K562 (cell line): ENCODE measurements around the gene ZDHHC14. TPM values are rescaled to one million over a fixed set of nuclear protein-coding genes. Genes with fewer than 3 reads are reported as not detected.

Source experiments
- ATF4 ChIP-seq: fragments of 450-650 bp; formaldehyde crosslinking; IDR thresholded peaks from 2 replicates; pipeline ENCODE4 v1.4.0; 2022; ENCODE audit warnings: mild to moderate bottlenecking, moderate library complexity
- BCOR ChIP-seq: fragments of 450-650 bp; IDR thresholded peaks from 2 replicates; pipeline ENCODE4 v1.6.1; 2016
- BRD4 ChIP-seq: fragments of 200-600 bp; sonication (generic); IDR thresholded peaks from 2 replicates; pipeline ENCODE4 v1.6.1; 2017; ENCODE audit warnings: inconsistent platforms
- CEBPB ChIP-seq: fragments of 450-650 bp; IDR thresholded peaks from 2 replicates; pipeline ENCODE4 v1.6.1; 2016; ENCODE audit warnings: missing genetic modification characterization, missing compliant biosample characterization
- HNRNPH1 ChIP-seq: fragments of 200-400 bp; formaldehyde crosslinking; optimal IDR thresholded peaks from 2 replicates; pipeline ENCODE3; 2017; ENCODE audit warnings: low read depth, mild to moderate bottlenecking, low read length, moderate library complexity
- ILF3 ChIP-seq: fragments of 450-650 bp; IDR thresholded peaks from 2 replicates; pipeline ENCODE4 v1.6.1; 2018; ENCODE audit warnings: antibody characterized with exemption, mild to moderate bottlenecking, moderate library complexity, borderline replicate concordance
- MBD2 ChIP-seq: sonication (generic); IDR thresholded peaks from 2 replicates; pipeline ENCODE4 v1.6.1; 2016; ENCODE audit warnings: low read depth, borderline replicate concordance
- NBN ChIP-seq: fragments of 450-650 bp; IDR thresholded peaks from 2 replicates; pipeline ENCODE4 v1.6.1; 2016; ENCODE audit warnings: low read depth, mild to moderate bottlenecking
- POLR3G ChIP-seq: IDR thresholded peaks from 2 replicates; pipeline ENCODE4 v1.6.1; 2011; ENCODE audit not compliant: insufficient read length, insufficient replicate concordance; ENCODE audit errors: extremely low read depth
- PREB ChIP-seq: sonication (generic); formaldehyde crosslinking; IDR thresholded peaks from 2 replicates; pipeline ENCODE4 v1.8.1; 2023; ENCODE audit warnings: mild to moderate bottlenecking, missing genetic modification reagents
- RBM34 ChIP-seq: fragments of 200-400 bp; formaldehyde crosslinking; IDR thresholded peaks from 2 replicates; pipeline ENCODE4 v1.6.1; 2018; ENCODE audit warnings: low read length, borderline replicate concordance; ENCODE audit not compliant: insufficient read depth
- SIN3B ChIP-seq: fragments of 450-650 bp; IDR thresholded peaks from 2 replicates; pipeline ENCODE4 v1.6.1; 2017; ENCODE audit warnings: low read depth, mild to moderate bottlenecking, moderate library complexity
- XRCC5 ChIP-seq: fragments of 200-400 bp; formaldehyde crosslinking; IDR thresholded peaks from 2 replicates; pipeline ENCODE4 v1.6.1; 2017; ENCODE audit warnings: low read depth, mild to moderate bottlenecking, low read length
- ZFP30 ChIP-seq: fragments of 250-450 bp; sonication (Bioruptor Pico); IDR thresholded peaks from 2 replicates; pipeline ENCODE4 v1.8.0; 2022; ENCODE audit warnings: moderate library complexity, mild to moderate bottlenecking, inconsistent platforms, borderline replicate concordance
- ZNF609 ChIP-seq: sonication (generic); formaldehyde crosslinking; IDR thresholded peaks from 2 replicates; pipeline ENCODE4 v1.8.1; 2023; ENCODE audit warnings: missing genetic modification reagents, mild to moderate bottlenecking, borderline replicate concordance
- polyA plus RNA-seq, 8 experiments: library from polyadenylated mRNA; depleted of rRNA in 4 of 8; stranded (reverse) in 5 of 8; unstranded in 3 of 8; fragments of >200 nt; fragmentation: Nextera tagmentation in 2 of 8; fragmentation: Illumina TruSeq in 1 of 8; extraction: Ambion mirVana in 2 of 8; extraction: Trizol in 1 of 8; gene quantifications; 2 replicates each; pipeline versions ENCODE4 v1.2.1 to v1.2.3, GENCODE V29; 2011 to 2014; ENCODE audit warnings: inconsistent platforms in 1 of 8, missing spikeins in 1 of 8
- total RNA-seq, 7 experiments: library from RNA; depleted of rRNA in 6 of 7; stranded (reverse); fragments of >200 nt in 6 of 7; fragmentation: Illumina TruSeq in 2 of 7; extraction: Trizol in 2 of 7; gene quantifications; 2 replicates each; pipeline versions ENCODE4 v1.2.1 to v1.2.3, GENCODE V29; 2011 to 2021; ENCODE audit warnings: low replicate concordance in 1 of 7
- TF ChIP-seq, protein P1 (sequence below): fragments of 450-650 bp; formaldehyde crosslinking; IDR thresholded peaks from 2 replicates; pipeline ENCODE4 v1.4.0; 2020; ENCODE audit warnings: mild to moderate bottlenecking, moderate library complexity
- TF ChIP-seq, protein P2 (sequence below): fragments of 250-450 bp; sonication (Bioruptor Pico); IDR thresholded peaks from 2 replicates; pipeline ENCODE4 v1.8.0; 2022; ENCODE audit warnings: inconsistent platforms

The ZDHHC14 gene
- total and polyA plus RNA-seq, 9 of the 15 experiments (the other 6 are each of a cell fraction or from before 2014, with no cell fraction given), result 0.92 to 23.1 (median 13.8) TPM

DNA sequence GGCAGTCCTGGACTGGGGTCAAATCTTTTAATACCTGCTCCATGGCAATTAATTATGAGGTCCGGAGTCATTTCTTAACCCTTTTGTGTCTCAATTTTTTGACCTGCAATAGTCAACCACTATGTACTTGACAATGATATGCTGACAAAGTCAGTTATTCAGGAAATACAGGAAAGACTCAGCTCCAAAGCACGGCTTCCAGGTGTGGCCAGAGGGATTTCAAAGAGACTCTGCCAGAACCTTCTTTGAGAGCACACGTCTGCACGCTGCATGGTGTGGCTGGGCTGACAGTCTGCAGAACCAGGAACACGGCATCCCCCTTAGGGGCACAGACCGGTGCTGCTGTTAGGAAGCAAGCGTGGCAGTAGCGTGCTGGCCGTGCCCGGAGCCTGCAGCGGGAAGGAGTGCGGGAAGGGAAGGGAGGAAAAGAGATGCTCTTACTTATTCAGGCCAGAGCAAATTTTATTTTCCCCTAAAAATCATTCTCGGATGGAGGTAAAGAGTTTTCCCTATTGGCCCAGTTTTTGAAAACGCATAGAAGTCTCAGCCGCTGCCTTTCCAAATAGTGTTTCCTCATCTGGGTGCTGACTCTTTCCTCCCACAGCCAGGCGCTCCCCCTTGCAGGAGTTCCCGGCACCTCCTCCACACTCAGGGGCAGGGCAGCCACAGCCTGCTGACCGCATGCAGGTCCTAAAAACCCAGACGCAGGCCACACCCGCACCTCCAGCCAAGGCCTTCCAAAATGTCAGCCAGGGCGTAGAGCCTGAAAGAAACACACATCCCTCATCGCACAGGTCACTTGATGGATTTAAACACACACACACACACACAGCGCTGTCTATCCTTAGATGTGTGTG is 254.6 kb downstream of the ZDHHC14 start (continued):
- TF ChIP-seq ATF4 (CRISPR knock-in tag), result no peak
- no peak for TF ChIP-seq PREB
- TF ChIP-seq, protein P1, sequence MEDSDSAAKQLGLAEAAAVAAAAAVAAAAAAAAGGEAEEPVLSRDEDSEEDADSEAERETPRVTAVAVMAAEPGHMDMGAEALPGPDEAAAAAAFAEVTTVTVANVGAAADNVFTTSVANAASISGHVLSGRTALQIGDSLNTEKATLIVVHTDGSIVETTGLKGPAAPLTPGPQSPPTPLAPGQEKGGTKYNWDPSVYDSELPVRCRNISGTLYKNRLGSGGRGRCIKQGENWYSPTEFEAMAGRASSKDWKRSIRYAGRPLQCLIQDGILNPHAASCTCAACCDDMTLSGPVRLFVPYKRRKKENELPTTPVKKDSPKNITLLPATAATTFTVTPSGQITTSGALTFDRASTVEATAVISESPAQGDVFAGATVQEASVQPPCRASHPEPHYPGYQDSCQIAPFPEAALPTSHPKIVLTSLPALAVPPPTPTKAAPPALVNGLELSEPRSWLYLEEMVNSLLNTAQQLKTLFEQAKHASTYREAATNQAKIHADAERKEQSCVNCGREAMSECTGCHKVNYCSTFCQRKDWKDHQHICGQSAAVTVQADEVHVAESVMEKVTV (CRISPR knock-in tag), result no peak
- TF ChIP-seq XRCC5, result no peak
- no peak for TF ChIP-seq ILF3
- TF ChIP-seq HNRNPH1, result no peak
- no peak for TF ChIP-seq ZFP30 (CRISPR knock-in tag)
- no peak for TF ChIP-seq ZNF609
- no peak for TF ChIP-seq SIN3B
- TF ChIP-seq NBN, result no peak
- no peak for TF ChIP-seq BCOR
- no peak for TF ChIP-seq MBD2
- no peak; the same call in 1 of the 2 replicates for TF ChIP-seq CEBPB (tag)
- no peak for TF ChIP-seq POLR3G
- TF ChIP-seq RBM34, result no peak
- no peak for TF ChIP-seq BRD4
- TF ChIP-seq, protein P2, sequence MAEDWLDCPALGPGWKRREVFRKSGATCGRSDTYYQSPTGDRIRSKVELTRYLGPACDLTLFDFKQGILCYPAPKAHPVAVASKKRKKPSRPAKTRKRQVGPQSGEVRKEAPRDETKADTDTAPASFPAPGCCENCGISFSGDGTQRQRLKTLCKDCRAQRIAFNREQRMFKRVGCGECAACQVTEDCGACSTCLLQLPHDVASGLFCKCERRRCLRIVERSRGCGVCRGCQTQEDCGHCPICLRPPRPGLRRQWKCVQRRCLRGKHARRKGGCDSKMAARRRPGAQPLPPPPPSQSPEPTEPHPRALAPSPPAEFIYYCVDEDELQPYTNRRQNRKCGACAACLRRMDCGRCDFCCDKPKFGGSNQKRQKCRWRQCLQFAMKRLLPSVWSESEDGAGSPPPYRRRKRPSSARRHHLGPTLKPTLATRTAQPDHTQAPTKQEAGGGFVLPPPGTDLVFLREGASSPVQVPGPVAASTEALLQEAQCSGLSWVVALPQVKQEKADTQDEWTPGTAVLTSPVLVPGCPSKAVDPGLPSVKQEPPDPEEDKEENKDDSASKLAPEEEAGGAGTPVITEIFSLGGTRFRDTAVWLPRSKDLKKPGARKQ, result no peak
